CD4-positive, alpha-beta T cell treated with Interleukin-15 for 4 hours (primary cell): Measurements from ENCODE around the gene LRRC47.

Experiments used
- DNase-seq: peaks from one replicate; pipeline ENCODE4 v3.0.0-alpha.2; 2020; ENCODE audit warnings: low spot score

LRRC47 gene

GRCh38 chr1:3796215-3797061 lies at the start of gene LRRC47:
TSS of gene LRRC47 (minus strand) at chr1:3796498. CDS start at chr1:3796476, 22 bp downstream.
- peak; percentile 95 for DNase-seq

DNA sequence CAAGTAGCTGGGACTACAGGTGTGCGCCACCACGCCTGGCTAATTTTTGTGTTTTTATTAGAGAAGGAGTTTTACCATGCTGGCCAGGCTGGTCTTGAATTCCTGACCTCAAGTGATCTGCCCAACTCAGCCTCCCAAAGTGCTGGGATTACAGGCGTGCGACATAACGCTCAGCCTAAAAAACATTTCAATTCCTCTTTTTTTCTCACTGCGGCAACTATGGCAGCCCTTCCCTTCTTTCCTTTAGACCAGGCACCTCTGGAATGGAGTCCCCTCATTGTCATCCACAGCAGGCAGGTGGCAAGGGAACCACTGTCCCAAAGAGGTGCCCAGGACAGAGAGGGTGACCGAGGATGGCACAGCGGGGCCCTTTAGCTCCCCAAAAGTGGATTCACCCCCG lies 46.6 kb upstream of the LRRC47 start:
- DNase-seq: no peak

DNA sequence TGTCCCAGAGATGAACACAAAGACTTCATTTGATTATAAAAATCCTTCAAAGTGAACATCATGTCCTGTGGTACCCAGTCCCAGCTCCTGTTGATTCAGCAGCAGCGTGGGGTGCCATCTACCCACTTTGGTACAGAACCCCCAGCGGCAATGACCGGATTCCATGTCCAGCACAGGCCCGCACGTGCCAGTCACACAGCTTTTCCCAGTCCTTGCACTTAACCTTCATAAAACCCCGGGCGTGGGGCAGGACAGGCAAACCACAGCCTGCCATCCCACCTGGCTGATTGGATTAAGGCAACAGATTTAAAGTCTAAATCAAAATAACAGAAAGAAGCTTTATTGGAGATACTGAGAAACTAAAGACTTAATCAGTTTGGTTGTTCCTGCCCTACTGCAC lies 45.2 kb upstream of the LRRC47 start:
- no peak for DNase-seq

GRCh38 chr1:3838788-3839187 lies 42.5 kb upstream of the LRRC47 start:
- DNase-seq: no peak

DNA sequence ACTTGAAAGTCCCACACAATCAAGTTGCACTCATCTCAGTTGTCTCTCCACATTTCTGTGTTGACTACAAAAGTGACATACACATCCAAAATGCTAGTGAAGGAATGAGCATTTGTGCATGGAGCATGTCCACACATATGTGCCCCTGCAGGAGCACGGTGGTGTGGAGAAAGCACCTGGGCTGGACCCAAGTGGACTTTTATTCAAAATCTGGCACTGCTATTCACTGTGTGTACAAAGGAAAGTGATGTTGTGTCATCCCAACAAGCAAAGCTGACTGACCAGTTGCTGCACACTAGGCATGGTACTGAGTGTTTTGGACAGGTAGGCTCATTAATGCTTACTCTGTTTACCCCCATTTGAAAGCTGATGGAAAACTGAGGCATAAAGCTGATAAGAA lies 41.4 kb upstream of the LRRC47 start:
- DNase-seq: no peak

GRCh38 chr1:3837200-3837599 lies 40.9 kb upstream of the LRRC47 start:
- DNase-seq: no peak

GRCh38 chr1:3836421-3836820 lies 40.1 kb upstream of the LRRC47 start:
- no peak for DNase-seq

- DNase-seq: no peak
Observed at GRCh38 chr1:3834701-3835100, 38.4 kb upstream of the LRRC47 start.

DNA sequence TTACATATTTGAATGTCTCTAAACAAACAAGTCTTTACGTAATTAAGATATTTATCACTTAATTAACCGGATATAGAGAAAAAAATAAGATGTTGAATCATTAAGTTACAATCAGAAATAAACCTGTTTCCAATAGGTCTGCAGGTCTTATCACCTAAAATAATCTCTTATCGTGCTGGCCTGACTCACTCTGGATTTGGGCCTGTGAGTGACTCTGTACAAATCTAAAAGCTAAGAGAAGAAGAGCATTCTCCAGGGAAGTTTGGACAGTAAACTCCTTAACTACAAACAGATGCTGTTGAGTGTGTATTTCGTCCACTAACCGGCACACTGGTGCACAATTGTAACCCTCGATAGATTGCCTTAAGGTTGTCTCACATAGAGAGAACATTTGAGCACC lies 35.4 kb upstream of the LRRC47 start:
- DNase-seq: no peak

- DNase-seq: no peak
Observed at GRCh38 chr1:3828391-3828790, 32.1 kb upstream of the LRRC47 start.

GRCh38 chr1:3827813-3828307 lies 31.6 kb upstream of the LRRC47 start:
- no peak for DNase-seq

DNA sequence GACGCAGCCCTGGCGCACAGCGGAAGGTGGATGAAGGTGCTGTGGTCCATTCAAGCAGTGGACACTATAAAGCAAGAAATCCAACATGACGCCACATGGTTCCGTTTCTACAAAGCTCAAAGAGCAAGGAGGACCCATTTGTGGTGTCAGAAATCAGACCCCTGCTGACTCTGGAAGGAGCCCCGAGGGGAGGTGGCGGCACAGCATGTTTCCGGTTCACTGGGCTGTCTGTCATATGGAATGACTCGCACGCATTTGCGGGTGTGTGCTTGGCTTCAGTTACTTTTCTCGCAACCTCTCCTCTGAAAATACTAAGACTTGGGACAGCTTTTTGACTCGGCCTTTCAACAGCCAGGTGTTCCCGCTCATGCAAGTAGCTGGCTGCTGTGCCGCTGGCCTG lies 29.1 kb upstream of the LRRC47 start:
- DNase-seq: no peak

DNA sequence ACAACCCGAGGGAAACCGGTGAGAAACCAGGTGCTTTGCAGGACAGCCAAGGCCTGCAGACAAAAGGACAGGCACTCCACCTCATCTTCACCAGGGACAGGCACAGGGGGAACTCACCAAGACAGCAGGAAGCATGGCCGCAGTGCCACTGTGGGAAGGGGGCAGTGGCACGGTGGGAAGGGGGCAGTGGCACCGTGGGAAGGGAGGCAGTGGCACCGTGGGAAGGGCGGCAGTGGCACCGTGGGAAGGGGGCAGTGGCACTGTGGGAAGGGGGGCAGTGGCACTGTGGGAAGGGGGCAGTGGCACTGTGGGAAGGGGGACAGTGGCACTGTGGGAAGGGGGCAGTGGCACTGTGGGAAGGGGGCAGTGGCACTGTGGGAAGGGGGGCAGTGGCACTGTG lies 28.4 kb upstream of the LRRC47 start:
- DNase-seq: no peak

- DNase-seq: no peak
Observed at GRCh38 chr1:3822421-3822820, 26.1 kb upstream of the LRRC47 start.

GRCh38 chr1:3821908-3822307 lies 25.6 kb upstream of the LRRC47 start:
- DNase-seq: no peak

DNA sequence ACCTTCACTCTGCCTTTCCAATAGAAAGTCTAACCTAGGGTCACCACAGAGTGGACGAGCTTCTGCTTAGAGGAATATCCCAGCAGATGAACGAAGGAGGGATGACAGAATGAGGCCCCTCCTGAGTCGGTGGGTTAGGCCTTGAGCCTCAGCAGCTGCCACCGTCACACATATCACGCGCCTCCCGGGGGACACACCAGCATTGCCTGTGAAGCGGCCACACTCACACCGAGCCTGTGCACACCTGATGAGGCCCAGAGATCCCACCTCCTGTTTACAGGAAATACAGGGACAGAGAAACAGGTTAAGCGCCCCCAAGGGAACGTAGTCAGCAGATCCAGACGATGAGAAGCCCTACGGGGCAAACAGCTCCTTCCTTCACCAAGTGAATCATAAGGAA lies 25.1 kb upstream of the LRRC47 start:
- DNase-seq: no peak

DNA sequence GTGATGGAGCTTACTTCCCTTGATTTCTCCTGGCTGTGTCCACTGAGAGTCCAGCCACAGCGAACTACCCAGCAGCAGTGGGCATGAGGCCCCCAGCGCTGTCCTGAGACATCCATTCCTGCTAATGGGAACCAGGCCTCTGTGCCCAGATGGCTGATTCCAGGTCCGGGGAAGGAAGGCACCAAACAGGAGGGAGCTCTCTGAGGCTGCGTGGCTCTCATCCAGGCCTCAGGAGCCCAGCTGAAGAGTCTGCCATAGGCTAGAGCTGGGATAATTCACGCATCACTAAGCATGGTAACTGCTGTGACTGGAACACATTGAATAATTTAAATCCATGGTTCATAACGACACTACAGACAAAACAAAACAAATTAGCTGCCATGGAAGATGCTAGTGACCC lies 24.7 kb upstream of the LRRC47 start:
- DNase-seq: no peak

- DNase-seq: no peak
Observed at GRCh38 chr1:3820316-3820715, 24.0 kb upstream of the LRRC47 start.

- DNase-seq: no peak
Observed at GRCh38 chr1:3819771-3820200, 23.5 kb upstream of the LRRC47 start.

GRCh38 chr1:3817821-3818597 lies 21.7 kb upstream of the LRRC47 start:
- DNase-seq: no peak

DNA sequence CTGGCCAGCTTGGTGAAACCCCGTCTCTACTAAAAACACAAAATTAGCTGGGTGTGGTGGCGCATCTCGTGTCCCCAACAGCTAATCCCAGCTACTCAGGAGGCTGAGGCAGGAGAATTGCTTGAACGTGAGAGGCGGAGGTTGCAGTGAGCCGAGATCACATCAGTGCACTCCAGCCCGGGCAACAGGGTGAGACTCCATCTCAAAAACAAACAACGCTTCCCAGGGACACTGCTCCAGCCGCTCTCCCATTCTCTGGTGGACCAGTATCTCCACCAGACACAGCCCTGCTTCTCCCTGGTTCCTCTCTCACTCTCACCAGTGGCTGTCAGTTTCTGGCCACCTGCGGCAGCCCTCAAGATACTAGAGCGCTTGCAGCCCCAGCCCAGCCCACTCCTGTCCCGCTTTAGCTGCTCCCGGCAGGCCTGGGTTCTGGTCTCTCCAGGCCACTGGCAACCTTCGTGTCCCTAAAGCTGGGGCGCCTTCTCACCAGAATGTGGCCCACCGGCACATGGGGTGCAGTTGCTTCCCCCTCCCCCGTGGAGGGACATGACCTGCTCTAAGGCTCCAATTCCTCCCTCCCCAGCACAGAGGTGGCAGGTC lies 20.9 kb upstream of the LRRC47 start:
- no peak for DNase-seq

GRCh38 chr1:3816331-3817137 lies 20.2 kb upstream of the LRRC47 start:
- DNase-seq: no peak
